DOHH2 (cell line): ENCODE measurements around the gene FKBP6.

ENCODE experiments used
- H3F3A ChIP-seq: fragments of 200-600 bp; sonication (generic), shearing (Covaris generic); 2 replicates; pipeline ENCODE4 v1.6.0; 2016; ENCODE audit warnings: antibody characterized with exemption, mild to moderate bottlenecking; ENCODE audit not compliant: control insufficient read depth, insufficient read depth
- H3K27ac ChIP-seq: fragments of 200-600 bp; sonication (generic); 2 replicates; pipeline ENCODE4 v1.5.1; 2014; ENCODE audit warnings: low read depth, mild to moderate bottlenecking, low read length, moderate library complexity
- H3K27me3 ChIP-seq: fragments of 200-600 bp; sonication (generic); 2 replicates; pipeline ENCODE4 v1.6.1; 2014; ENCODE audit warnings: mild to moderate bottlenecking, low read length, mixed read lengths; ENCODE audit not compliant: control insufficient read depth
- H3K36me3 ChIP-seq: fragments of 200-600 bp; sonication (generic); 2 replicates; pipeline ENCODE4 v1.6.1; 2014; ENCODE audit warnings: mild to moderate bottlenecking, low read length, moderate library complexity, mixed read lengths; ENCODE audit not compliant: control insufficient read depth
- H3K4me1 ChIP-seq: fragments of 200-600 bp; sonication (generic); 2 replicates; pipeline ENCODE4 v1.6.1; 2014; ENCODE audit warnings: mild to moderate bottlenecking, low read length, mixed read lengths; ENCODE audit not compliant: control insufficient read depth
- H3K4me2 ChIP-seq: fragments of 200-600 bp; sonication (generic); 2 replicates; pipeline ENCODE4 v1.6.0; 2014; ENCODE audit warnings: mild to moderate bottlenecking, low read length, moderate library complexity
- H3K4me3 ChIP-seq: fragments of 200-600 bp; sonication (generic); 2 replicates; pipeline ENCODE4 v1.5.1; 2014; ENCODE audit warnings: mild to moderate bottlenecking, low read length, mixed read lengths
- H3K79me2 ChIP-seq: fragments of 200-600 bp; sonication (generic); 2 replicates; pipeline ENCODE4 v1.6.1; 2014; ENCODE audit warnings: mild to moderate bottlenecking, low read length, mixed read lengths; ENCODE audit not compliant: control insufficient read depth
- H3K9me2 ChIP-seq: fragments of 200-600 bp; sonication (generic); replicated peaks from 2 replicates; pipeline ENCODE4 v1.6.1; 2014; ENCODE audit warnings: mild to moderate bottlenecking, low read length, mixed read lengths; ENCODE audit not compliant: control insufficient read depth
- H3K9me3 ChIP-seq: fragments of 200-600 bp; sonication (generic); 2 replicates; pipeline ENCODE4 v1.6.1; 2014; ENCODE audit warnings: antibody characterized with exemption, low read length, mixed read lengths; ENCODE audit not compliant: control insufficient read depth, insufficient read depth
- H4K20me1 ChIP-seq: fragments of 200-600 bp; sonication (generic); 2 replicates; pipeline ENCODE4 v1.6.0; 2014; ENCODE audit warnings: low read depth, mild to moderate bottlenecking, antibody characterized with exemption, low read length, moderate library complexity; ENCODE audit not compliant: control insufficient read depth, insufficient read depth
- EZH2phosphoT487 ChIP-seq: fragments of 200-600 bp; sonication (generic); IDR thresholded peaks from 2 replicates; pipeline ENCODE4 v1.6.1; 2017; ENCODE audit warnings: borderline replicate concordance, mild to moderate bottlenecking, antibody characterized with exemption, low read length, moderate library complexity, mixed read lengths
- TF ChIP-seq, protein P1 (sequence below): fragments of 200-600 bp; sonication (generic); IDR thresholded peaks from one replicate; pipeline ENCODE4 v1.5.1; 2014; ENCODE audit warnings: antibody characterized with exemption, mild to moderate bottlenecking, low read depth, low read length; ENCODE audit not compliant: poor library complexity, severe bottlenecking

Gene FKBP6

DNA sequence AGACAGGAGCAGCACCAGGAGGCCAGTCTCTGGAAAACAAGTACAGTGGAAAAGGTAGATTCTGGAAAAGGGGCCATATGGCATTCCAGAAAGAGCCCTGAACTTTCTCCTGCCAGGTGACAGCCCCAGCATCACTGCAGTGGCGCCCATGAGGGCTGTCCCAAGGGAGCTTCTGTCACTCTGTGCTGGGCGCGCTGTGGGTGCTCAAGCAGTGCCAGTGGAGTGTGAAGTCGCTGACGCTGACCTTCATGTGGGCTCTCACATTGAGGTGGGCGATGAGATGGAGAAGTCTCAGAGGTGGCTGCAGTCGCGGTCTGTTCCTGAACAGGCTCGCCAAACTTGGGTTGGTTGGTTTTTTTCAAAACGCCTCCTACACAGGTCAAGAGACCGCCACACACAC lies 38.2 kb downstream of the FKBP6 start:
- H3K4me1 ChIP-seq = peaks cover 17% of the 10 kb centered on the region
- H3K27ac ChIP-seq = no peak overlapping the region
- TF ChIP-seq, protein P1, sequence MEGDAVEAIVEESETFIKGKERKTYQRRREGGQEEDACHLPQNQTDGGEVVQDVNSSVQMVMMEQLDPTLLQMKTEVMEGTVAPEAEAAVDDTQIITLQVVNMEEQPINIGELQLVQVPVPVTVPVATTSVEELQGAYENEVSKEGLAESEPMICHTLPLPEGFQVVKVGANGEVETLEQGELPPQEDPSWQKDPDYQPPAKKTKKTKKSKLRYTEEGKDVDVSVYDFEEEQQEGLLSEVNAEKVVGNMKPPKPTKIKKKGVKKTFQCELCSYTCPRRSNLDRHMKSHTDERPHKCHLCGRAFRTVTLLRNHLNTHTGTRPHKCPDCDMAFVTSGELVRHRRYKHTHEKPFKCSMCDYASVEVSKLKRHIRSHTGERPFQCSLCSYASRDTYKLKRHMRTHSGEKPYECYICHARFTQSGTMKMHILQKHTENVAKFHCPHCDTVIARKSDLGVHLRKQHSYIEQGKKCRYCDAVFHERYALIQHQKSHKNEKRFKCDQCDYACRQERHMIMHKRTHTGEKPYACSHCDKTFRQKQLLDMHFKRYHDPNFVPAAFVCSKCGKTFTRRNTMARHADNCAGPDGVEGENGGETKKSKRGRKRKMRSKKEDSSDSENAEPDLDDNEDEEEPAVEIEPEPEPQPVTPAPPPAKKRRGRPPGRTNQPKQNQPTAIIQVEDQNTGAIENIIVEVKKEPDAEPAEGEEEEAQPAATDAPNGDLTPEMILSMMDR = no peak
- TF ChIP-seq EZH2phosphoT487 = no peak
- no peak overlapping the region for H3K4me3 ChIP-seq
- no peaks in the 10 kb centered on the region for H4K20me1 ChIP-seq
- peak overlapping the region; percentile 22; the same call in 1 of the 2 replicates for H3K4me2 ChIP-seq
- no peaks in the 10 kb centered on the region for H3K9me2 ChIP-seq
- H3K27me3 ChIP-seq = peaks cover 4% of the 10 kb centered on the region; the same call in 1 of the 2 replicates
- H3K36me3 ChIP-seq = no peaks in the 10 kb centered on the region
- H3K9me3 ChIP-seq = no peaks in the 10 kb centered on the region
- no peaks in the 10 kb centered on the region for H3F3A ChIP-seq
- H3K79me2 ChIP-seq = no peaks in the 10 kb centered on the region

DNA sequence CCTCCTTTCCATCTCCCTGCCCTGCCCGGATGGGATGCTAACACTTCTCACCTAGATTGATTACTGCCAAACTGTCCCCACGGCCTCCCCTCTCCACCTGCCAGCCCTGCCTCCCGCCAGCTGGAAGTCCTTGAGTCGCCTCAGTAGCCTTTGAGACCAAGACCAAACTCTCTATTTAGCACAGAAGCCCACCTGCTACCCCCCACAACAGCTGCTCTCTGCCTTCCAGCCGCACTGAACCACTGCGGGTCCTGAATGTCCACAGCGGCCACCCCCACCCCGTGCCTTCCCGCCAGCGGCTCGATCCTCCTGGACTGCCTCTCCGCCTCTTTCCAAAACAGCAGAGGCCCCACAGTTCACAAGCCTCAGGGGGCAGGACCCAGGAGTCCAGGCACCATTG lies 39.0 kb downstream of the FKBP6 start:
- peaks cover 4% of the 10 kb centered on the region; the same call in 1 of the 2 replicates for H3K27me3 ChIP-seq
- H3K4me1 ChIP-seq = peaks cover 17% of the 10 kb centered on the region
- no peaks in the 10 kb centered on the region for H3K9me3 ChIP-seq
- H3K4me3 ChIP-seq = no peak overlapping the region
- H3K36me3 ChIP-seq = no peaks in the 10 kb centered on the region
- TF ChIP-seq EZH2phosphoT487 = no peak
- TF ChIP-seq, protein P1 = no peak
- H3K79me2 ChIP-seq = no peaks in the 10 kb centered on the region
- H3K4me2 ChIP-seq = no peak overlapping the region
- no peaks in the 10 kb centered on the region for H3F3A ChIP-seq
- no peaks in the 10 kb centered on the region for H3K9me2 ChIP-seq
- no peak overlapping the region for H3K27ac ChIP-seq
- H4K20me1 ChIP-seq = no peaks in the 10 kb centered on the region

DNA sequence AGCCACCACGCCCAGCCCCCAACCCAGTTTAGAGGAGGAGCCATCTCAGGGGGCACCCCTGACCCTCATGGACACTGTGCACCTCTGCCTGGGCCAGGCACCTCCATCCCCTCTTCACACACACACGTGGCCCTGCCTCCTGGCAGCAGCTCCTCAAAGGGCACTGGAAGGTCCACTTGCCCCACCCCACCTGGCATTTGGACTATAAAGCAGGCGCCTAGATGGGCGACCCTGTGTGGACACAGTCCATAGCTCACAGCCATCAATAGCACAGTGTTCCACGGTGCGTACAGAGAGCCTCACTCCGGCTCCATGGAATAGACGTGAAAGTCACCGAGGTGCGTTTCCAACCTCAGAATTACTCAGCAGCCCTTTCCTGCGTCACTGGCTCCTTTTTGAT lies 41.0 kb downstream of the FKBP6 start:
- no peaks in the 10 kb centered on the region for H3K36me3 ChIP-seq
- peaks cover 17% of the 10 kb centered on the region for H3K4me1 ChIP-seq
- H3F3A ChIP-seq = no peaks in the 10 kb centered on the region
- H3K27me3 ChIP-seq = peaks cover 4% of the 10 kb centered on the region; the same call in 1 of the 2 replicates
- H4K20me1 ChIP-seq = no peaks in the 10 kb centered on the region
- no peak overlapping the region for H3K27ac ChIP-seq
- H3K79me2 ChIP-seq = no peaks in the 10 kb centered on the region
- no peak overlapping the region for H3K4me2 ChIP-seq
- H3K9me3 ChIP-seq = no peaks in the 10 kb centered on the region
- TF ChIP-seq, protein P1 = no peak
- TF ChIP-seq EZH2phosphoT487 = no peak
- H3K4me3 ChIP-seq = no peak overlapping the region
- H3K9me2 ChIP-seq = no peaks in the 10 kb centered on the region
